HepG2 (cell line): ENCODE results near the gene DAZAP1. TPM values are rescaled to one million over a fixed set of nuclear protein-coding genes. Genes with fewer than 3 reads are reported as not detected.

ENCODE experiments used
- CREB1 ChIP-seq, 2 experiments: fragments of 450-650 bp in 1 of 2; IDR thresholded peaks; 2 replicates each; pipeline ENCODE4 v1.6.1; 2016 to 2017; ENCODE audit warnings: control low read depth in 1 of 2, mild to moderate bottlenecking in 1 of 2, missing compliant biosample characterization in 1 of 2, missing genetic modification characterization in 1 of 2
- CREB3 ChIP-seq: sonication (generic); formaldehyde crosslinking; IDR thresholded peaks from 2 replicates; pipeline ENCODE4 v1.5.0; 2020; ENCODE audit warnings: missing genetic modification reagents
- GATAD1 ChIP-seq: IDR thresholded peaks from 2 replicates; pipeline ENCODE4 v1.6.1; 2016; ENCODE audit warnings: missing genetic modification reagents, missing compliant biosample characterization
- IRF9 ChIP-seq: sonication (generic); formaldehyde crosslinking; IDR thresholded peaks from 2 replicates; pipeline ENCODE4 v1.8.0; 2022; ENCODE audit warnings: missing genetic modification reagents, mild to moderate bottlenecking, borderline replicate concordance
- KLF11 ChIP-seq: IDR thresholded peaks from 2 replicates; pipeline ENCODE4 v1.6.1; 2016; ENCODE audit warnings: missing compliant biosample characterization
- MLXIP ChIP-seq: sonication (generic); formaldehyde crosslinking; IDR thresholded peaks from 2 replicates; pipeline ENCODE4 v1.9.0; 2021; ENCODE audit warnings: missing genetic modification reagents, borderline replicate concordance
- NR3C1 ChIP-seq: sonication (generic); formaldehyde crosslinking; IDR thresholded peaks from 2 replicates; pipeline ENCODE4 v1.4.0; 2020; ENCODE audit warnings: missing genetic modification reagents
- PREB ChIP-seq: sonication (generic); formaldehyde crosslinking; IDR thresholded peaks from 2 replicates; pipeline ENCODE4 v1.4.0; 2020; ENCODE audit warnings: missing genetic modification reagents
- SAFB2 ChIP-seq: sonication (generic); formaldehyde crosslinking; IDR thresholded peaks from 2 replicates; pipeline ENCODE4 v1.5.1; 2020; ENCODE audit warnings: missing genetic modification reagents, low read depth, mild to moderate bottlenecking, borderline replicate concordance
- ZBTB43 ChIP-seq: sonication (generic); formaldehyde crosslinking; conservative IDR thresholded peaks from 2 replicates; pipeline ENCODE4 v1.4.0; 2020; ENCODE audit warnings: missing genetic modification reagents
- ZNF280D ChIP-seq: sonication (generic); formaldehyde crosslinking; IDR thresholded peaks from 2 replicates; pipeline ENCODE4 v1.5.1; 2020; ENCODE audit warnings: mild to moderate bottlenecking, missing genetic modification reagents
- ZNF576 ChIP-seq: sonication (generic); formaldehyde crosslinking; IDR thresholded peaks from 2 replicates; pipeline ENCODE4 v1.4.0; 2020; ENCODE audit warnings: mild to moderate bottlenecking, missing genetic modification reagents
- ZSCAN5A ChIP-seq: sonication (generic); formaldehyde crosslinking; IDR thresholded peaks from 2 replicates; pipeline ENCODE4 v1.8.0; 2022; ENCODE audit warnings: mild to moderate bottlenecking, missing genetic modification reagents, borderline replicate concordance
- polyA plus RNA-seq, 8 experiments: library from polyadenylated mRNA; depleted of rRNA in 3 of 8; stranded (reverse) in 7 of 8; unstranded in 1 of 8; fragments of >200 nt; fragmentation: Illumina TruSeq in 4 of 8; extraction: Trizol in 4 of 8; gene quantifications; 2 replicates each; pipeline versions ENCODE4 v1.2.1 to v1.2.3, GENCODE V29; 2011 to 2016; ENCODE audit warnings: low read depth in 4 of 8, missing spikeins in 1 of 8, mixed read lengths in 1 of 8; ENCODE audit not compliant: insufficient read depth in 1 of 8
- total RNA-seq, 5 experiments: library from RNA; depleted of rRNA; stranded (reverse); fragments of >200 nt; fragmentation: Illumina TruSeq; extraction: Trizol; gene quantifications; 2 replicates each; pipeline ENCODE4 v1.2.3, GENCODE V29; 2016; ENCODE audit warnings: low read depth in 1 of 5

The DAZAP1 gene
- total and polyA plus RNA-seq, 2 of the 13 experiments (the other 11 are each of a cell fraction or from before 2014, with no cell fraction given) = 63.3 to 79.2 TPM

- TF ChIP-seq ZNF280D (CRISPR knock-in tag) (no peak), IRF9 (CRISPR knock-in tag) (no peak), SAFB2 (CRISPR knock-in tag) (no peak; the same call in none of the 2 replicates), ZSCAN5A (CRISPR knock-in tag) (no peak), PREB (CRISPR knock-in tag) (no peak), KLF11 (no peak), CREB3 (CRISPR knock-in tag) (no peak), ZBTB43 (0 out of 2 replicates have a peak, but pooled peaks have one; percentile 26), CREB1 (IDR thresholded peaks at IDR 0.05) (no peak), CREB1 (CRISPR knock-in tag; IDR thresholded peaks at IDR 0.05) (no peak), GATAD1 (CRISPR knock-in tag) (0 out of 2 replicates have a peak, but pooled peaks have one; percentile 39), ZNF576 (no peak), MLXIP (CRISPR knock-in tag) (no peak), NR3C1 (CRISPR knock-in tag) (no peak)
Measured at GRCh38 chr19:1424192-1424955, 17.0 kb downstream of the DAZAP1 start (continued).
